ENCODE results near the gene MPP2. TPM values are rescaled to one million over a fixed set of nuclear protein-coding genes. Genes with fewer than 3 reads are reported as not detected.

Gene MPP2
- total and polyA plus RNA-seq, 3 donors from 2014 or later, result 25.1 to 31.4 (median 25.8) TPM

DNA sequence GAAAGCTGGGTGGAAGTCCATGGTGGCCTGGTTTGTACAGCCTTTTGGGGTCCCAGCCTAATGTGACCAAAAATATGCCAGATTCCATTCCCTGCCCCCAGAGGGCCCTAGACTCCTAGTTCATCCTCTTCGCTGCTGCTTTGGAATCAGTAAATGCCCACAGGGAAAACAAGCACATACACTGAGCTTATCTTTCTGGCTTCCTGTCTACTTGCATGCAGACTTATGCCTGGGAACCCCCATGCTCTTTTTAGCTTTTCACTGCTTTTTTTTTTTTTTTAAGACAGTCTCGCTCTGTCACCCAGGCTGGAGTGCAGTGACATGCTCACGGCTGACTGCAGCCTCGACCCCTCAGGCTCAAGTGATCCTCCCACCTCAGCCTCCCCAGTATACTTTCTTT, 66.5 kb downstream of the MPP2 start:
- DNase-seq, result peak; percentile 38
- TF ChIP-seq, protein P1, sequence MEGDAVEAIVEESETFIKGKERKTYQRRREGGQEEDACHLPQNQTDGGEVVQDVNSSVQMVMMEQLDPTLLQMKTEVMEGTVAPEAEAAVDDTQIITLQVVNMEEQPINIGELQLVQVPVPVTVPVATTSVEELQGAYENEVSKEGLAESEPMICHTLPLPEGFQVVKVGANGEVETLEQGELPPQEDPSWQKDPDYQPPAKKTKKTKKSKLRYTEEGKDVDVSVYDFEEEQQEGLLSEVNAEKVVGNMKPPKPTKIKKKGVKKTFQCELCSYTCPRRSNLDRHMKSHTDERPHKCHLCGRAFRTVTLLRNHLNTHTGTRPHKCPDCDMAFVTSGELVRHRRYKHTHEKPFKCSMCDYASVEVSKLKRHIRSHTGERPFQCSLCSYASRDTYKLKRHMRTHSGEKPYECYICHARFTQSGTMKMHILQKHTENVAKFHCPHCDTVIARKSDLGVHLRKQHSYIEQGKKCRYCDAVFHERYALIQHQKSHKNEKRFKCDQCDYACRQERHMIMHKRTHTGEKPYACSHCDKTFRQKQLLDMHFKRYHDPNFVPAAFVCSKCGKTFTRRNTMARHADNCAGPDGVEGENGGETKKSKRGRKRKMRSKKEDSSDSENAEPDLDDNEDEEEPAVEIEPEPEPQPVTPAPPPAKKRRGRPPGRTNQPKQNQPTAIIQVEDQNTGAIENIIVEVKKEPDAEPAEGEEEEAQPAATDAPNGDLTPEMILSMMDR (IDR thresholded peaks at IDR 0.05), result peak in 2 of 3 experiments; percentile 20 to 21
- TF ChIP-seq POLR2A (IDR thresholded peaks at IDR 0.05), result no peak
- Histone ChIP-seq H3K27ac (peak overlapping the region in 1 of 2 donors; percentile 44), H3K9me3 (no peaks in the 10 kb centered on the region), H3K27me3 (no peaks in the 10 kb centered on the region), H3K4me3 (no peak overlapping the region), H3K36me3 (ENCODE audit: low read depth, missing control alignments) (no peaks in the 10 kb centered on the region), H3K4me1 (peaks cover 17% of the 10 kb centered on the region)
- intact Hi-C loops (cut with DNase I; ENCODE audit: low total_unique reads), result no loop called here
- 29 to 44% methylated on average over 4 of the region's 4 CpGs for WGBS, 2 donors

DNA sequence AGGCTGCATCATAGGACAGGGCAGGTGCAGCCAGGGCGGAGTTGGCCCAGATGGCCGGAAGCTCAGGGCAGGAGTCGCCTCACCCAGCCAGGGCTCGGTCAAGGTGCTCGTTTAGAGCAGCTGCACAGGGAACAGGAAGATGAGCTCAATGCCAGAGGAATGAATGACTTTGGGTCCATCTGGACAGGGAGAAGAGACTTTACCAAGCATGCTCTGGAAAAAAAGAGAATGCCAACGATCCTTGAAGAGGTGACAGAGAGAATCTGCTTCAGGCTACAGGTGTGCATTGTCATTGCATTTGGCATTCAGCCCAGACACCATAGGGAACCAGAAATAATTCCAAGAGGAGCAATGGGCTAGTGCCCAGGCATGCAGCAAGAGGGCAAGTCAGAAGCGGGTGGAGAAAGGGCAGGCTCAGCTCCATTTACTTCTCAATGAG, 67.6 kb downstream of the MPP2 start:
- no peak for DNase-seq
- intact Hi-C loops (cut with DNase I; ENCODE audit: low total_unique reads), result no loop called here
- WGBS, 2 donors, result 32 to 42% methylated on average over 7 of the region's 7 CpGs

DNA sequence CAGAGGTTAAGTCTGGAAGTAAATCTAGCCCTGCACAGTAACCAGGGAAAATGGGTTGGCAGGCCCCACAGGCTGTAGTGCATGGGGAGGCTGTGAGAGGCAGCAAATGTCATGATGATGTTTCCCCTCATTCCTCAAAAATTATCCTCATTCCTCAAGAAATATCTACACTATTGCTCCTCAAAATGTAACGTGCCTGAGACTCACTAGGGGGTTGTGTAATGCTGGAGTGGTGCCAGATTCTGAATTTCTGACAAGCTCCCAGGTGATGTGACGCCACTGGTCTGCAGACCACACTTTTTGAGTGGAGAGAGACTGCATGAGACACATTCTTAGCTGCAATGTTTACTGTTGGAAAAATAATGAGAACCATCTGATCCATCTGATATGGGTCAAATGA, 73.2 kb downstream of the MPP2 start:
- H3K27me3 ChIP-seq, result no peaks in the 10 kb centered on the region
- H3K36me3 ChIP-seq (ENCODE audit: low read depth, missing control alignments), result no peaks in the 10 kb centered on the region
- H3K9me3 ChIP-seq, result no peaks in the 10 kb centered on the region
- intact Hi-C loops (cut with DNase I; ENCODE audit: low total_unique reads), result no loop called here
- no peak overlapping the region for H3K4me3 ChIP-seq
- WGBS, 2 donors, result 49 to 57% methylated on average over 2 of the region's 2 CpGs
- TF ChIP-seq, protein P1 (IDR thresholded peaks at IDR 0.05), result no peak
- TF ChIP-seq POLR2A (IDR thresholded peaks at IDR 0.05), result no peak
- H3K27ac ChIP-seq, result no peak overlapping the region
- H3K4me1 ChIP-seq, result peaks cover 5% of the 10 kb centered on the region
- no peak for DNase-seq

More for the DNA sequence above, 67.6 kb downstream of the MPP2 start:
- TF ChIP-seq, protein P1 (IDR thresholded peaks at IDR 0.05), result no peak
- TF ChIP-seq POLR2A (IDR thresholded peaks at IDR 0.05), result no peak
- no peaks in the 10 kb centered on the region for H3K36me3 ChIP-seq (ENCODE audit: low read depth, missing control alignments)
- no peak overlapping the region for H3K27ac ChIP-seq
- no peaks in the 10 kb centered on the region for H3K9me3 ChIP-seq
- no peak overlapping the region for H3K4me3 ChIP-seq
- H3K4me1 ChIP-seq, result peaks cover 17% of the 10 kb centered on the region
- H3K27me3 ChIP-seq, result no peaks in the 10 kb centered on the region

DNA sequence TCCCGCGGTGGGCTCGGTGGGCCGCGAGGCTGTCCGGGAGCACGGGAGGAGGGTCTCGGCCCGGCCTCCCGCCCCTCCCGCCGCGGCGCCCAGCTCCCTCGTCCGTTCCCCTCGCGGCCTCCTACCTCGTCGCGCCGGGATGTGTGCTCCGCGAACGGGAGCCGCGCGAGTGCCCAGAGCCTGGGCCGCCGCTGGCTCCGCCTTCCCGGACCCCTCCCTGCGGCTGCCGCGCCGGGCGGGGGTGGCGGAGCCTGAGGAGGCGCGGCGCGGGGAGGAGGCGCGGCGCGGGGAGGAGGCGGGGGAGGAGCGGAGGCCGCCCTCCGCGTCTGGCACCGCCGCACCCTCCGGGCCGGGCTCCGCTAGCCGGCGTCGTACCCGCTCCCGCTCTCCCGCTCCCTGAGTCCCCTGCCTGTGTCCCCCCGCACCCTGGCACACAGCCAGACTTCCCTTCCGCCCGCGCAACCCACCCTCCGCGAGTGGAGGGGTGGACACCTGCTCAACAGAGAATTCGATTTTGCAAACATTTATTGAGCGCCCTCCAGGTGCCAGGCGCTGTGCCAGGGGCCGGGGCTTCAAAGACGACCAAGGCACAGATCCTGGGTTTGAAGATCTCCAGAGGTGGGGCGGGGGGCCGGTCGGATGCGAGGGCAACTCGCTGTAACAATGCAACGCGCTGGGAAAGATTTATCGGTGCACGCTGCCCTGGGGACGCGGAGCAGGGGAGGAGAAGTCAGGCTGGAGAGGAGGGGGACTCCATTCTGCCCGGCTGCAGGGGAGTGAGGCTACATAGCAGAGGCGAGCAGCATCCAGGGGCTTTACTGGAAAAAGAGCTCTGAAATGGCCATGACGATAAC, 74.1 kb downstream of the MPP2 start, which contains the start of gene MPP3:
MPP3 (minus strand) TSS at position 171 of the 854 bp plus-strand sequence. CDS start 1,240 bp downstream, outside the sequence.
- no peaks in the 10 kb centered on the region for H3K9me3 ChIP-seq
- no peaks in the 10 kb centered on the region for H3K36me3 ChIP-seq (ENCODE audit: low read depth, missing control alignments)
- H3K4me3 ChIP-seq, result peak within 1 kb of the TSS; percentile 69 to 80
- H3K4me1 ChIP-seq, result peaks cover 5% of the 10 kb centered on the region
- WGBS, 2 donors, result 1 to 25% methylated on average over 3 to 40 of the region's 87 CpGs
- no peaks in the 10 kb centered on the region for H3K27me3 ChIP-seq
- peak; percentile 64 for DNase-seq
- intact Hi-C loops (cut with DNase I; ENCODE audit: low total_unique reads), result no loop called here
- H3K27ac ChIP-seq, result peak within 1 kb of the TSS; percentile 55 to 66
- TF ChIP-seq, protein P1 (IDR thresholded peaks at IDR 0.05), result no peak
- no peak for TF ChIP-seq POLR2A (IDR thresholded peaks at IDR 0.05)

Measured in testis (tissue), 3 donors.